Sigmoid colon (tissue), 4 donors: Measurements from ENCODE around the gene DOK5.

Experiments
- EP300 ChIP-seq, 4 donors: sonication (generic); formaldehyde crosslinking; IDR thresholded peaks; one replicate each; pipeline ENCODE4 v1.6.1; 2017; ENCODE audit warnings: antibody characterized with exemption in 4 of 4
- TF ChIP-seq, protein P1 (sequence below), 4 experiments: fragments of 450-650 bp in 3 of 4; fragments of 200-600 bp in 1 of 4; IDR thresholded peaks; one replicate each; pipeline ENCODE4 v1.5.1; 2016 to 2019; ENCODE audit warnings: antibody characterized with exemption in 4 of 4, mild to moderate bottlenecking in 3 of 4, moderate library complexity in 2 of 4

GRCh38 chr20:54434196-54434595 lies 41.2 kb upstream of the DOK5 start:
- TF ChIP-seq, protein P1, sequence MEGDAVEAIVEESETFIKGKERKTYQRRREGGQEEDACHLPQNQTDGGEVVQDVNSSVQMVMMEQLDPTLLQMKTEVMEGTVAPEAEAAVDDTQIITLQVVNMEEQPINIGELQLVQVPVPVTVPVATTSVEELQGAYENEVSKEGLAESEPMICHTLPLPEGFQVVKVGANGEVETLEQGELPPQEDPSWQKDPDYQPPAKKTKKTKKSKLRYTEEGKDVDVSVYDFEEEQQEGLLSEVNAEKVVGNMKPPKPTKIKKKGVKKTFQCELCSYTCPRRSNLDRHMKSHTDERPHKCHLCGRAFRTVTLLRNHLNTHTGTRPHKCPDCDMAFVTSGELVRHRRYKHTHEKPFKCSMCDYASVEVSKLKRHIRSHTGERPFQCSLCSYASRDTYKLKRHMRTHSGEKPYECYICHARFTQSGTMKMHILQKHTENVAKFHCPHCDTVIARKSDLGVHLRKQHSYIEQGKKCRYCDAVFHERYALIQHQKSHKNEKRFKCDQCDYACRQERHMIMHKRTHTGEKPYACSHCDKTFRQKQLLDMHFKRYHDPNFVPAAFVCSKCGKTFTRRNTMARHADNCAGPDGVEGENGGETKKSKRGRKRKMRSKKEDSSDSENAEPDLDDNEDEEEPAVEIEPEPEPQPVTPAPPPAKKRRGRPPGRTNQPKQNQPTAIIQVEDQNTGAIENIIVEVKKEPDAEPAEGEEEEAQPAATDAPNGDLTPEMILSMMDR (IDR thresholded peaks at IDR 0.05) = no peak
- no peak for TF ChIP-seq EP300 (IDR thresholded peaks at IDR 0.05)
